GM23338 (cell line): ENCODE results near the gene WIPF1. TPM values are rescaled to one million over a fixed set of nuclear protein-coding genes. Genes with fewer than 3 reads are reported as not detected.

ENCODE experiments used
- ATAC-seq: fragments of 200-7000 bp; cut with Tn5 transposase; 3 replicates; pipeline ENCODE4 v1.9.1; 2020
- DNase-seq: peaks from one replicate; pipeline ENCODE4 v3.0.0-alpha.2; 2015; ENCODE audit warnings: low spot score
- H2AFZ ChIP-seq: fragments of 200-600 bp; sonication (generic); 2 replicates; pipeline ENCODE4 v1.8.0; 2016; ENCODE audit warnings: antibody characterized with exemption, mild to moderate bottlenecking, moderate library complexity
- H3F3A ChIP-seq: fragments of 200-600 bp; sonication (generic); replicated peaks from 2 replicates; pipeline ENCODE4 v1.8.0; 2017; ENCODE audit warnings: antibody characterized with exemption, mixed run types, low read depth
- H3K27ac ChIP-seq: fragments of 200-600 bp; sonication (generic); 2 replicates; pipeline ENCODE4 v1.6.1; 2016; ENCODE audit warnings: low read depth
- H3K27me3 ChIP-seq: fragments of 200-600 bp; sonication (generic); 2 replicates; pipeline ENCODE4 v1.8.0; 2016; ENCODE audit warnings: mild to moderate bottlenecking, mixed run types, moderate library complexity; ENCODE audit not compliant: insufficient read depth
- H3K36me3 ChIP-seq: fragments of 200-600 bp; sonication (generic); 2 replicates; pipeline ENCODE4 v1.8.0; 2016; ENCODE audit warnings: mild to moderate bottlenecking; ENCODE audit not compliant: insufficient read depth
- H3K4me1 ChIP-seq: fragments of 200-600 bp; sonication (generic); 2 replicates; pipeline ENCODE4 v1.8.0; 2016; ENCODE audit warnings: mild to moderate bottlenecking, moderate library complexity; ENCODE audit not compliant: insufficient read depth
- H3K4me2 ChIP-seq: fragments of 200-600 bp; sonication (generic); 2 replicates; pipeline ENCODE4 v1.7.1; 2017; ENCODE audit warnings: mixed run types
- H3K4me3 ChIP-seq: fragments of 200-600 bp; sonication (generic); 2 replicates; pipeline ENCODE4 v1.6.1; 2016; ENCODE audit warnings: mixed run types
- H3K79me2 ChIP-seq: fragments of 200-600 bp; sonication (generic); replicated peaks from 2 replicates; pipeline ENCODE4 v1.8.0; 2017; ENCODE audit warnings: mild to moderate bottlenecking; ENCODE audit not compliant: insufficient read depth
- H3K9me2 ChIP-seq: fragments of 200-600 bp; sonication (generic); 2 replicates; pipeline ENCODE4 v1.8.0; 2017; ENCODE audit not compliant: insufficient read depth
- H4K20me1 ChIP-seq: fragments of 200-600 bp; sonication (generic); replicated peaks from 2 replicates; pipeline ENCODE4 v1.8.0; 2017; ENCODE audit warnings: mild to moderate bottlenecking; ENCODE audit not compliant: insufficient read depth
- H3K27ac Mint-ChIP-seq: 2 replicates; pipeline ENCODE4 v1.8.0; 2020; ENCODE audit warnings: inconsistent platforms, mild to moderate bottlenecking, moderate library complexity, mixed read lengths
- H3K27me3 Mint-ChIP-seq: 3 replicates; pipeline ENCODE4 v1.8.0; 2022; ENCODE audit warnings: low read depth, mild to moderate bottlenecking, moderate library complexity, mixed read lengths, inconsistent platforms; ENCODE audit not compliant: insufficient read depth, poor library complexity
- H3K36me3 Mint-ChIP-seq: 3 replicates; pipeline ENCODE4 v1.8.0; 2021; ENCODE audit warnings: low read depth, mild to moderate bottlenecking, inconsistent platforms, moderate library complexity, mixed read lengths
- H3K4me1 Mint-ChIP-seq: 3 replicates; pipeline ENCODE4 v1.8.0; 2020; ENCODE audit warnings: mild to moderate bottlenecking, inconsistent platforms, mixed read lengths
- H3K4me3 Mint-ChIP-seq: 3 replicates; pipeline ENCODE4 v1.8.0; 2021; ENCODE audit warnings: moderate library complexity, mild to moderate bottlenecking, inconsistent platforms, mixed read lengths
- H3K9me3 Mint-ChIP-seq: 3 replicates; pipeline ENCODE4 v1.8.0; 2020; ENCODE audit warnings: moderate library complexity, mild to moderate bottlenecking, inconsistent platforms, mixed read lengths
- CREB1 ChIP-seq: fragments of 250-450 bp; sonication (Bioruptor Pico); IDR thresholded peaks from 2 replicates; pipeline ENCODE4 v1.5.0; 2020; ENCODE audit warnings: low read depth, mild to moderate bottlenecking, moderate library complexity
- EZH2 ChIP-seq: fragments of 200-600 bp; sonication (generic); IDR thresholded peaks from one replicate; pipeline ENCODE4 v1.8.0; 2017; ENCODE audit warnings: antibody characterized with exemption, mild to moderate bottlenecking, low read depth; ENCODE audit not compliant: unreplicated experiment
- EZH2phosphoT487 ChIP-seq: fragments of 200-600 bp; sonication (generic); IDR thresholded peaks from one replicate; pipeline ENCODE4 v1.8.1; 2018; ENCODE audit warnings: antibody characterized with exemption; ENCODE audit not compliant: unreplicated experiment
- JUNB ChIP-seq: IDR thresholded peaks from one replicate; pipeline ENCODE4 v1.6.1; 2016; ENCODE audit warnings: antibody characterized with exemption; ENCODE audit not compliant: unreplicated experiment
- NANOG ChIP-seq: IDR thresholded peaks from 2 replicates; pipeline ENCODE4 v1.6.1; 2016; ENCODE audit warnings: antibody characterized with exemption, borderline replicate concordance
- POLR2AphosphoS5 ChIP-seq: IDR thresholded peaks from 2 replicates; pipeline ENCODE4 v1.6.1; 2016; ENCODE audit warnings: antibody characterized with exemption, low read depth
- STAT1 ChIP-seq: IDR thresholded peaks from one replicate; pipeline ENCODE4 v1.6.1; 2016; ENCODE audit warnings: antibody characterized with exemption; ENCODE audit not compliant: unreplicated experiment
- ZNF114 ChIP-seq: fragments of 250-450 bp; sonication (Bioruptor Pico); IDR thresholded peaks from 2 replicates; pipeline ENCODE4 v1.5.0; 2020; ENCODE audit warnings: mild to moderate bottlenecking, moderate library complexity
- ZNF331 ChIP-seq: fragments of 250-450 bp; sonication (Bioruptor Pico); IDR thresholded peaks from 2 replicates; pipeline ENCODE4 v1.5.0; 2020; ENCODE audit warnings: low read depth, mild to moderate bottlenecking, moderate library complexity
- polyA plus RNA-seq: library from polyadenylated mRNA; unstranded; fragments of >200 nt; fragmentation: Nextera tagmentation; extraction: Ambion mirVana; gene quantifications from 2 replicates; pipeline ENCODE4 v1.2.1, GENCODE V29; 2016
- total RNA-seq: library from RNA; depleted of rRNA; stranded (reverse); fragments of >200 nt; shearing (Covaris generic); gene quantifications from 2 replicates; pipeline ENCODE4 v1.2.3, GENCODE V29; 2014
- TF ChIP-seq, protein P1 (sequence below): IDR thresholded peaks from 2 replicates; pipeline ENCODE4 v1.6.1; 2016; ENCODE audit warnings: antibody characterized with exemption
- TF ChIP-seq, protein P2 (sequence below): IDR thresholded peaks from one replicate; pipeline ENCODE4 v1.6.1; 2018; ENCODE audit warnings: antibody characterized with exemption; ENCODE audit not compliant: unreplicated experiment
- TF ChIP-seq, protein P3 (sequence below), 2 experiments: fragments of 200-600 bp in 1 of 2; sonication (generic) in 1 of 2; conservative IDR thresholded peaks; 2 replicates each; pipeline versions ENCODE4 v1.5.1 to v1.6.1; 2016 to 2017; ENCODE audit warnings: antibody characterized with exemption in 2 of 2, low read depth in 2 of 2, mild to moderate bottlenecking in 2 of 2, moderate library complexity in 1 of 2
- TF ChIP-seq, protein P4 (sequence below): fragments of 250-450 bp; sonication (Bioruptor Pico); IDR thresholded peaks from 2 replicates; pipeline ENCODE4 v1.5.0; 2020; ENCODE audit warnings: mild to moderate bottlenecking, moderate library complexity

Gene WIPF1
- total and polyA plus RNA-seq, 2 experiments from 2014 or later, result 3.0 to 6.0 TPM

DNA sequence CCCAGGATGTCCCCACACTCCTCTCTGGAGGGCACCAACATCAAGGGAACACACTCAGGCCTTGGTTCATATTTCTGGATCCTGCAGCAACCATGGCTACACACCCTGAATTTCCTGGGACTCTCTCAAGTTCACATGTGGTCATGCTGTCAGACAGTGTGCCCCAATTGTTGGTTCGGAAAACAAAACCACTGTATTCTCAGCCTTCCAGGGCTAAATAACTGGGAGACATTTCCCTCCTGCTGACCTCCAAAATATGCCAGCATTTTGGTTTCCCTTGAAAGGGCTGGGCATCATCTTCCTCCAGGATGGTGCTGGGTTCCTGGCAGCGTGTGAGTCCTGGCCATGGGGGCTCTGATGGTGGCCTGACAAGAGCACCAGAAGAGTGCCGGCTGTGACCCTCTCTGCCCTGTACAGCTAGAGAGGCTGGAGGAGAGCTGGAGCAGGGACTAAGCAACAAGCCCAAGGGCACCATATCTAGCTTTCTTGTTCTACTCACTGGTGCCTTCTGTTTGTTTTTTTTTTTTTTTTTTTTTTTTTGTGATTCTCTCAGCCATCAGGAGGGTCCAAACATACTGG, 37.5 kb upstream of the WIPF1 start:
- Histone ChIP-seq H3K27ac (no peak overlapping the region), H4K20me1 (no peaks in the 10 kb centered on the region), H3K36me3 (no peaks in the 10 kb centered on the region), H3K4me1 (no peaks in the 10 kb centered on the region), H3F3A (no peaks in the 10 kb centered on the region), H3K9me2 (no peaks in the 10 kb centered on the region), H3K4me2 (no peak overlapping the region), H3K4me3 (no peak overlapping the region), H3K79me2 (no peaks in the 10 kb centered on the region), H3K27me3 (no peaks in the 10 kb centered on the region), H2AFZ (peak overlapping the region; percentile 16; the same call in 1 of the 2 replicates)
- H3K27me3 Mint-ChIP-seq, result peaks cover 1% of the 10 kb centered on the region
- ATAC-seq, result no peak; the same call in 2 of the 3 replicates
- TF ChIP-seq POLR2AphosphoS5 (no peak), JUNB (no peak), ZNF331 (CRISPR knock-in tag) (no peak), CREB1 (no peak), STAT1 (no peak), EZH2 (no peak), EZH2phosphoT487 (no peak), ZNF114 (no peak), NANOG (no peak)
- TF ChIP-seq, protein P1, sequence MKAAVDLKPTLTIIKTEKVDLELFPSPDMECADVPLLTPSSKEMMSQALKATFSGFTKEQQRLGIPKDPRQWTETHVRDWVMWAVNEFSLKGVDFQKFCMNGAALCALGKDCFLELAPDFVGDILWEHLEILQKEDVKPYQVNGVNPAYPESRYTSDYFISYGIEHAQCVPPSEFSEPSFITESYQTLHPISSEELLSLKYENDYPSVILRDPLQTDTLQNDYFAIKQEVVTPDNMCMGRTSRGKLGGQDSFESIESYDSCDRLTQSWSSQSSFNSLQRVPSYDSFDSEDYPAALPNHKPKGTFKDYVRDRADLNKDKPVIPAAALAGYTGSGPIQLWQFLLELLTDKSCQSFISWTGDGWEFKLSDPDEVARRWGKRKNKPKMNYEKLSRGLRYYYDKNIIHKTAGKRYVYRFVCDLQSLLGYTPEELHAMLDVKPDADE, result no peak
- TF ChIP-seq, protein P2, sequence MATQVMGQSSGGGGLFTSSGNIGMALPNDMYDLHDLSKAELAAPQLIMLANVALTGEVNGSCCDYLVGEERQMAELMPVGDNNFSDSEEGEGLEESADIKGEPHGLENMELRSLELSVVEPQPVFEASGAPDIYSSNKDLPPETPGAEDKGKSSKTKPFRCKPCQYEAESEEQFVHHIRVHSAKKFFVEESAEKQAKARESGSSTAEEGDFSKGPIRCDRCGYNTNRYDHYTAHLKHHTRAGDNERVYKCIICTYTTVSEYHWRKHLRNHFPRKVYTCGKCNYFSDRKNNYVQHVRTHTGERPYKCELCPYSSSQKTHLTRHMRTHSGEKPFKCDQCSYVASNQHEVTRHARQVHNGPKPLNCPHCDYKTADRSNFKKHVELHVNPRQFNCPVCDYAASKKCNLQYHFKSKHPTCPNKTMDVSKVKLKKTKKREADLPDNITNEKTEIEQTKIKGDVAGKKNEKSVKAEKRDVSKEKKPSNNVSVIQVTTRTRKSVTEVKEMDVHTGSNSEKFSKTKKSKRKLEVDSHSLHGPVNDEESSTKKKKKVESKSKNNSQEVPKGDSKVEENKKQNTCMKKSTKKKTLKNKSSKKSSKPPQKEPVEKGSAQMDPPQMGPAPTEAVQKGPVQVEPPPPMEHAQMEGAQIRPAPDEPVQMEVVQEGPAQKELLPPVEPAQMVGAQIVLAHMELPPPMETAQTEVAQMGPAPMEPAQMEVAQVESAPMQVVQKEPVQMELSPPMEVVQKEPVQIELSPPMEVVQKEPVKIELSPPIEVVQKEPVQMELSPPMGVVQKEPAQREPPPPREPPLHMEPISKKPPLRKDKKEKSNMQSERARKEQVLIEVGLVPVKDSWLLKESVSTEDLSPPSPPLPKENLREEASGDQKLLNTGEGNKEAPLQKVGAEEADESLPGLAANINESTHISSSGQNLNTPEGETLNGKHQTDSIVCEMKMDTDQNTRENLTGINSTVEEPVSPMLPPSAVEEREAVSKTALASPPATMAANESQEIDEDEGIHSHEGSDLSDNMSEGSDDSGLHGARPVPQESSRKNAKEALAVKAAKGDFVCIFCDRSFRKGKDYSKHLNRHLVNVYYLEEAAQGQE, result no peak
- TF ChIP-seq, protein P3, sequence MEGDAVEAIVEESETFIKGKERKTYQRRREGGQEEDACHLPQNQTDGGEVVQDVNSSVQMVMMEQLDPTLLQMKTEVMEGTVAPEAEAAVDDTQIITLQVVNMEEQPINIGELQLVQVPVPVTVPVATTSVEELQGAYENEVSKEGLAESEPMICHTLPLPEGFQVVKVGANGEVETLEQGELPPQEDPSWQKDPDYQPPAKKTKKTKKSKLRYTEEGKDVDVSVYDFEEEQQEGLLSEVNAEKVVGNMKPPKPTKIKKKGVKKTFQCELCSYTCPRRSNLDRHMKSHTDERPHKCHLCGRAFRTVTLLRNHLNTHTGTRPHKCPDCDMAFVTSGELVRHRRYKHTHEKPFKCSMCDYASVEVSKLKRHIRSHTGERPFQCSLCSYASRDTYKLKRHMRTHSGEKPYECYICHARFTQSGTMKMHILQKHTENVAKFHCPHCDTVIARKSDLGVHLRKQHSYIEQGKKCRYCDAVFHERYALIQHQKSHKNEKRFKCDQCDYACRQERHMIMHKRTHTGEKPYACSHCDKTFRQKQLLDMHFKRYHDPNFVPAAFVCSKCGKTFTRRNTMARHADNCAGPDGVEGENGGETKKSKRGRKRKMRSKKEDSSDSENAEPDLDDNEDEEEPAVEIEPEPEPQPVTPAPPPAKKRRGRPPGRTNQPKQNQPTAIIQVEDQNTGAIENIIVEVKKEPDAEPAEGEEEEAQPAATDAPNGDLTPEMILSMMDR (conservative IDR thresholded peaks at IDR 0.05; ENCODE audit: low read depth in 2 of 2), result no peak
- TF ChIP-seq, protein P4, sequence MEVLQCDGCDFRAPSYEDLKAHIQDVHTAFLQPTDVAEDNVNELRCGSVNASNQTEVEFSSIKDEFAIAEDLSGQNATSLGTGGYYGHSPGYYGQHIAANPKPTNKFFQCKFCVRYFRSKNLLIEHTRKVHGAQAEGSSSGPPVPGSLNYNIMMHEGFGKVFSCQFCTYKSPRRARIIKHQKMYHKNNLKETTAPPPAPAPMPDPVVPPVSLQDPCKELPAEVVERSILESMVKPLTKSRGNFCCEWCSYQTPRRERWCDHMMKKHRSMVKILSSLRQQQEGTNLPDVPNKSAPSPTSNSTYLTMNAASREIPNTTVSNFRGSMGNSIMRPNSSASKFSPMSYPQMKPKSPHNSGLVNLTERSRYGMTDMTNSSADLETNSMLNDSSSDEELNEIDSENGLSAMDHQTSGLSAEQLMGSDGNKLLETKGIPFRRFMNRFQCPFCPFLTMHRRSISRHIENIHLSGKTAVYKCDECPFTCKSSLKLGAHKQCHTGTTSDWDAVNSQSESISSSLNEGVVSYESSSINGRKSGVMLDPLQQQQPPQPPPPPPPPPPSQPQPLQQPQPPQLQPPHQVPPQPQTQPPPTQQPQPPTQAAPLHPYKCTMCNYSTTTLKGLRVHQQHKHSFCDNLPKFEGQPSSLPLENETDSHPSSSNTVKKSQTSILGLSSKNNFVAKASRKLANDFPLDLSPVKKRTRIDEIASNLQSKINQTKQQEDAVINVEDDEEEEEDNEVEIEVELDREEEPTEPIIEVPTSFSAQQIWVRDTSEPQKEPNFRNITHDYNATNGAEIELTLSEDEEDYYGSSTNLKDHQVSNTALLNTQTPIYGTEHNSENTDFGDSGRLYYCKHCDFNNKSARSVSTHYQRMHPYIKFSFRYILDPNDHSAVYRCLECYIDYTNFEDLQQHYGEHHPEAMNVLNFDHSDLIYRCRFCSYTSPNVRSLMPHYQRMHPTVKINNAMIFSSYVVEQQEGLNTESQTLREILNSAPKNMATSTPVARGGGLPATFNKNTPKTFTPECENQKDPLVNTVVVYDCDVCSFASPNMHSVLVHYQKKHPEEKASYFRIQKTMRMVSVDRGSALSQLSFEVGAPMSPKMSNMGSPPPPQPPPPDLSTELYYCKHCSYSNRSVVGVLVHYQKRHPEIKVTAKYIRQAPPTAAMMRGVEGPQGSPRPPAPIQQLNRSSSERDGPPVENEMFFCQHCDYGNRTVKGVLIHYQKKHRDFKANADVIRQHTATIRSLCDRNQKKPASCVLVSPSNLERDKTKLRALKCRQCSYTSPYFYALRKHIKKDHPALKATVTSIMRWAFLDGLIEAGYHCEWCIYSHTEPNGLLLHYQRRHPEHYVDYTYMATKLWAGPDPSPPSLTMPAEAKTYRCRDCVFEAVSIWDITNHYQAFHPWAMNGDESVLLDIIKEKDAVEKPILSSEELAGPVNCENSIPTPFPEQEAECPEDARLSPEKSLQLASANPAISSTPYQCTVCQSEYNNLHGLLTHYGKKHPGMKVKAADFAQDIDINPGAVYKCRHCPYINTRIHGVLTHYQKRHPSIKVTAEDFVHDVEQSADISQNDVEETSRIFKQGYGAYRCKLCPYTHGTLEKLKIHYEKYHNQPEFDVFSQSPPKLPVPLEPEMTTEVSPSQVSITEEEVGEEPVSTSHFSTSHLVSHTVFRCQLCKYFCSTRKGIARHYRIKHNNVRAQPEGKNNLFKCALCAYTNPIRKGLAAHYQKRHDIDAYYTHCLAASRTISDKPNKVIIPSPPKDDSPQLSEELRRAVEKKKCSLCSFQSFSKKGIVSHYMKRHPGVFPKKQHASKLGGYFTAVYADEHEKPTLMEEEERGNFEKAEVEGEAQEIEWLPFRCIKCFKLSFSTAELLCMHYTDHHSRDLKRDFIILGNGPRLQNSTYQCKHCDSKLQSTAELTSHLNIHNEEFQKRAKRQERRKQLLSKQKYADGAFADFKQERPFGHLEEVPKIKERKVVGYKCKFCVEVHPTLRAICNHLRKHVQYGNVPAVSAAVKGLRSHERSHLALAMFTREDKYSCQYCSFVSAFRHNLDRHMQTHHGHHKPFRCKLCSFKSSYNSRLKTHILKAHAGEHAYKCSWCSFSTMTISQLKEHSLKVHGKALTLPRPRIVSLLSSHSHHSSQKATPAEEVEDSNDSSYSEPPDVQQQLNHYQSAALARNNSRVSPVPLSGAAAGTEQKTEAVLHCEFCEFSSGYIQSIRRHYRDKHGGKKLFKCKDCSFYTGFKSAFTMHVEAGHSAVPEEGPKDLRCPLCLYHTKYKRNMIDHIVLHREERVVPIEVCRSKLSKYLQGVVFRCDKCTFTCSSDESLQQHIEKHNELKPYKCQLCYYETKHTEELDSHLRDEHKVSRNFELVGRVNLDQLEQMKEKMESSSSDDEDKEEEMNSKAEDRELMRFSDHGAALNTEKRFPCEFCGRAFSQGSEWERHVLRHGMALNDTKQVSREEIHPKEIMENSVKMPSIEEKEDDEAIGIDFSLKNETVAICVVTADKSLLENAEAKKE, result no peak
- peaks cover 11% of the 10 kb centered on the region for H3K4me1 Mint-ChIP-seq
- no peaks in the 10 kb centered on the region for H3K36me3 Mint-ChIP-seq
- no peak overlapping the region for H3K4me3 Mint-ChIP-seq
- DNase-seq, result no peak
- no peaks in the 10 kb centered on the region for H3K9me3 Mint-ChIP-seq
- no peak overlapping the region for H3K27ac Mint-ChIP-seq
